GM10847 (cell line): ENCODE results near the gene GBF1.

ENCODE experiments used
- POLR2A ChIP-seq: IDR thresholded peaks from 2 replicates; pipeline ENCODE4 v1.6.1; 2011; ENCODE audit not compliant: insufficient read length; ENCODE audit errors: extremely low read depth

GBF1 gene

GRCh38 chr10:102227050-102227449, 18.3 kb upstream of the GBF1 start:
- no peak for TF ChIP-seq POLR2A

- TF ChIP-seq POLR2A, result no peak
Observed at GRCh38 chr10:102229810-102230263, 15.5 kb upstream of the GBF1 start.

GRCh38 chr10:102230264-102230860, 15.0 kb upstream of the GBF1 start:
- no peak for TF ChIP-seq POLR2A

GRCh38 chr10:102230861-102231356, 14.4 kb upstream of the GBF1 start:
- TF ChIP-seq POLR2A, result no peak

- no peak for TF ChIP-seq POLR2A
Observed at GRCh38 chr10:102231357-102232318, 13.7 kb upstream of the GBF1 start.

GRCh38 chr10:102233997-102234396, 11.3 kb upstream of the GBF1 start:
- no peak for TF ChIP-seq POLR2A

- no peak for TF ChIP-seq POLR2A
Observed at GRCh38 chr10:102234888-102235597, 10.3 kb upstream of the GBF1 start.

GRCh38 chr10:102235598-102235920, 9.8 kb upstream of the GBF1 start:
- no peak for TF ChIP-seq POLR2A

- TF ChIP-seq POLR2A, result no peak
Observed at GRCh38 chr10:102236006-102236405, 9.3 kb upstream of the GBF1 start.

GRCh38 chr10:102237711-102238252, 7.5 kb upstream of the GBF1 start:
- no peak for TF ChIP-seq POLR2A

- TF ChIP-seq POLR2A, result no peak
Observed at GRCh38 chr10:102240467-102241031, 4.8 kb upstream of the GBF1 start.

- no peak for TF ChIP-seq POLR2A
Observed at GRCh38 chr10:102241032-102241443, 4.3 kb upstream of the GBF1 start.

- TF ChIP-seq POLR2A, result no peak
Observed at GRCh38 chr10:102241444-102242117, 3.8 kb upstream of the GBF1 start, which contains the start of gene PITX3. Gene PITX3, minus strand, starts transcription at chr10:102241512. Its CDS starts 9,432 bp downstream, at chr10:102232080.

- TF ChIP-seq POLR2A, result no peak
Observed at GRCh38 chr10:102242118-102242485, 3.2 kb upstream of the GBF1 start.
